Liver (tissue), 9 donors: ENCODE data around the gene AGPAT2. TPM values are rescaled to one million over a fixed set of nuclear protein-coding genes. Genes with fewer than 3 reads are reported as not detected.

Experiments used
- DNase-seq: peaks from one replicate; pipeline ENCODE4 v3.0.0-alpha.2; 2017; ENCODE audit warnings: low spot score
- H3K27ac ChIP-seq, 2 donors: one replicate each; pipeline ENCODE4 v1.7.0; 2013; ENCODE audit warnings: inconsistent platforms in 2 of 2, low read length in 2 of 2, control low read depth in 1 of 2, low read depth in 1 of 2, mild to moderate bottlenecking in 1 of 2
- H3K27me3 ChIP-seq, 4 donors: one replicate each; pipeline versions ENCODE4 v1.6.1 to v1.7.0; 2013; ENCODE audit warnings: low read length in 3 of 4, inconsistent platforms in 1 of 4, mild to moderate bottlenecking in 1 of 4, moderate library complexity in 1 of 4; ENCODE audit not compliant: control insufficient read depth in 4 of 4, insufficient read depth in 4 of 4
- H3K36me3 ChIP-seq, 4 donors: one replicate each; pipeline versions ENCODE4 v1.6.1 to v1.7.0; 2013; ENCODE audit warnings: low read length in 3 of 4, mild to moderate bottlenecking in 3 of 4, low read depth in 1 of 4, moderate library complexity in 1 of 4; ENCODE audit not compliant: control insufficient read depth in 4 of 4, insufficient read depth in 3 of 4
- H3K4me1 ChIP-seq, 4 donors: one replicate each; pipeline versions ENCODE4 v1.6.1 to v1.7.0; 2013; ENCODE audit warnings: low read length in 3 of 4, mild to moderate bottlenecking in 3 of 4, moderate library complexity in 1 of 4; ENCODE audit not compliant: control insufficient read depth in 4 of 4, insufficient read depth in 4 of 4
- H3K4me3 ChIP-seq, 3 donors: one replicate each; pipeline versions ENCODE4 v1.6.1 to v1.7.0; 2013; ENCODE audit warnings: low read length in 3 of 3, control low read depth in 1 of 3, low read depth in 1 of 3, mild to moderate bottlenecking in 1 of 3
- H3K9ac ChIP-seq, 2 donors: one replicate each; pipeline ENCODE4 v1.7.0; 2013; ENCODE audit warnings: low read length in 2 of 2, mild to moderate bottlenecking in 2 of 2, moderate library complexity in 2 of 2, control low read depth in 1 of 2, low read depth in 1 of 2
- H3K9me3 ChIP-seq, 4 donors: one replicate each; pipeline versions ENCODE4 v1.6.1 to v1.7.0; 2013; ENCODE audit warnings: low read length in 3 of 4; ENCODE audit not compliant: control insufficient read depth in 4 of 4
- ATF3 ChIP-seq: IDR thresholded peaks from 2 replicates; pipeline ENCODE4 v1.6.1; 2016; ENCODE audit warnings: antibody characterized with exemption
- CTCF ChIP-seq: fragments of 150-350 bp; IDR thresholded peaks from 2 replicates; pipeline ENCODE4 v1.5.1; 2017; ENCODE audit warnings: improper control_type of control experiment, low read depth, low read length; ENCODE audit not compliant: missing input control
- EGR1 ChIP-seq, 2 donors: IDR thresholded peaks; 2 replicates each; pipeline ENCODE4 v1.6.1; 2016 to 2018; ENCODE audit warnings: antibody characterized with exemption in 2 of 2, low read depth in 2 of 2
- FOXA1 ChIP-seq: IDR thresholded peaks from 2 replicates; pipeline ENCODE4 v1.6.1; 2016; ENCODE audit warnings: antibody characterized with exemption
- FOXA2 ChIP-seq: IDR thresholded peaks from 2 replicates; pipeline ENCODE4 v1.6.1; 2016; ENCODE audit warnings: antibody characterized with exemption
- GABPA ChIP-seq, 2 donors: IDR thresholded peaks in 1 of 2; conservative IDR thresholded peaks in 1 of 2; 2 replicates each; pipeline ENCODE4 v1.6.1; 2016; ENCODE audit warnings: antibody characterized with exemption in 2 of 2, mild to moderate bottlenecking in 1 of 2, moderate library complexity in 1 of 2
- HNF4A ChIP-seq, 2 donors: conservative IDR thresholded peaks; 2 replicates each; pipeline ENCODE4 v1.6.1; 2016; ENCODE audit warnings: antibody characterized with exemption in 2 of 2, mild to moderate bottlenecking in 2 of 2
- HNF4G ChIP-seq: IDR thresholded peaks from 2 replicates; pipeline ENCODE4 v1.6.1; 2016; ENCODE audit warnings: antibody characterized with exemption
- JUND ChIP-seq, 2 donors: IDR thresholded peaks; 2 replicates each; pipeline ENCODE4 v1.6.1; 2016; ENCODE audit warnings: antibody characterized with exemption in 2 of 2
- MAX ChIP-seq: IDR thresholded peaks from 2 replicates; pipeline ENCODE4 v1.6.1; 2016; ENCODE audit warnings: antibody characterized with exemption
- NR2F2 ChIP-seq: IDR thresholded peaks from 2 replicates; pipeline ENCODE4 v1.6.1; 2016; ENCODE audit warnings: antibody characterized with exemption
- RAD21 ChIP-seq, 2 donors: IDR thresholded peaks; 2 replicates each; pipeline ENCODE4 v1.6.1; 2016; ENCODE audit warnings: antibody characterized with exemption in 2 of 2, mild to moderate bottlenecking in 2 of 2
- REST ChIP-seq: IDR thresholded peaks from 2 replicates; pipeline ENCODE4 v1.6.1; 2016; ENCODE audit warnings: antibody characterized with exemption, mild to moderate bottlenecking
- RXRA ChIP-seq, 2 donors: IDR thresholded peaks; 2 replicates each; pipeline ENCODE4 v1.6.1; 2017 to 2018; ENCODE audit warnings: antibody characterized with exemption in 2 of 2, mild to moderate bottlenecking in 1 of 2
- SP1 ChIP-seq: IDR thresholded peaks from 2 replicates; pipeline ENCODE4 v1.6.1; 2018; ENCODE audit warnings: antibody characterized with exemption, mild to moderate bottlenecking
- TAF1 ChIP-seq: conservative IDR thresholded peaks from 2 replicates; pipeline ENCODE4 v1.6.1; 2016; ENCODE audit warnings: antibody characterized with exemption, mild to moderate bottlenecking
- YY1 ChIP-seq: IDR thresholded peaks from 2 replicates; pipeline ENCODE4 v1.6.1; 2016; ENCODE audit warnings: antibody characterized with exemption, mild to moderate bottlenecking
- ZBTB33 ChIP-seq: IDR thresholded peaks from 2 replicates; pipeline ENCODE4 v1.6.1; 2016; ENCODE audit warnings: antibody characterized with exemption
- WGBS: extraction: QIAGEN DNeasy Blood & Tissue Kit; methylation state at CpG from one replicate; pipeline ENCODE4 v1.1.7; 2013; 5-methylcytosine and 5-hydroxymethylcytosine counted together
- polyA plus RNA-seq, 2 donors: library from polyadenylated mRNA; stranded (reverse) in 1 of 2; unstranded in 1 of 2; fragments of 200-250 nt in 1 of 2; fragments of >200 nt in 1 of 2; fragmentation: Nextera tagmentation in 1 of 2; extraction: Ambion mirVana in 1 of 2; gene quantifications; one replicate each; pipeline versions ENCODE4 v1.2.1 to v1.2.3, GENCODE V29; 2013 to 2015
- total RNA-seq, 2 donors: library from RNA; depleted of rRNA; stranded (reverse); fragments of >200 nt; gene quantifications; one replicate each; pipeline ENCODE4 v1.2.3, GENCODE V29; 2014
- donor health status: healthy.
- donor health status: healthy.
- donor health status: healthy.
- donor health status: healthy.
- donor health status: healthy.

Gene AGPAT2
- total and polyA plus RNA-seq, 4 donors = 75.1 to 222 (median 212) TPM

- Histone ChIP-seq H3K9ac (no peak overlapping the region), H3K9me3 (no peaks in the 10 kb centered on the region), H3K36me3 (no peaks in the 10 kb centered on the region), H3K4me3 (no peak overlapping the region), H3K27me3 (no peaks in the 10 kb centered on the region), H3K4me1 (peaks cover 25 to 67% (median 59%) of the 10 kb centered on the region in 4 donors), H3K27ac (peak overlapping the region; percentile 61 to 77)
- TF ChIP-seq RXRA (IDR thresholded peaks at IDR 0.05) (no peak), JUND (IDR thresholded peaks at IDR 0.05) (no peak), CTCF (no peak)
- WGBS = 47% methylated on average over 23 of the region's 23 CpGs
- no peak for DNase-seq
Observed at GRCh38 chr9:136695955-136696354, 8.7 kb upstream of the AGPAT2 start.

GRCh38 chr9:136695435-136695895 is 8.2 kb upstream of the AGPAT2 start:
- Histone ChIP-seq H3K27ac (peak overlapping the region; percentile 61 to 77), H3K36me3 (no peaks in the 10 kb centered on the region), H3K27me3 (no peaks in the 10 kb centered on the region), H3K9me3 (no peaks in the 10 kb centered on the region), H3K9ac (peak overlapping the region in 1 of 2 donors; percentile 52), H3K4me1 (peaks cover 28 to 71% (median 63%) of the 10 kb centered on the region in 4 donors), H3K4me3 (no peak overlapping the region)
- WGBS = 30% methylated on average over 10 of the region's 10 CpGs
- TF ChIP-seq JUND (IDR thresholded peaks at IDR 0.05) = peak in 1 of 2 donors; percentile 12
- no peak for TF ChIP-seq TAF1
- no peak for TF ChIP-seq GABPA (IDR thresholded peaks at IDR 0.05 in 1 of 2, conservative IDR thresholded peaks at IDR 0.05 in 1 of 2)
- TF ChIP-seq CTCF = no peak
- no peak for TF ChIP-seq MAX
- TF ChIP-seq HNF4A (conservative IDR thresholded peaks at IDR 0.05) = peak; percentile 48 to 80
- peak; percentile 53 for TF ChIP-seq SP1
- peak; percentile 32 for TF ChIP-seq ZBTB33
- TF ChIP-seq REST = no peak
- TF ChIP-seq FOXA2 = peak; percentile 94
- peak; percentile 30 for TF ChIP-seq YY1
- peak; percentile 91 for TF ChIP-seq FOXA1
- no peak for TF ChIP-seq EGR1 (IDR thresholded peaks at IDR 0.05; ENCODE audit: low read depth in 2 of 2)
- TF ChIP-seq NR2F2 = no peak
- TF ChIP-seq RAD21 (IDR thresholded peaks at IDR 0.05) = peak; percentile 32 to 47
- TF ChIP-seq ATF3 = no peak
- TF ChIP-seq HNF4G = no peak
- TF ChIP-seq RXRA (IDR thresholded peaks at IDR 0.05) = peak; percentile 69 to 84
- DNase-seq = no peak
